Lower lobe of right lung (tissue), 2 donors: ENCODE results near the gene UMODL1. TPM values are rescaled to one million over a fixed set of nuclear protein-coding genes. Genes with fewer than 3 reads are reported as not detected.

Experiments used
- ATAC-seq, 2 donors: fragments of 200-7000 bp; cut with Tn5 transposase; one replicate each; pipeline ENCODE4 v1.9.1; 2020 to 2022; ENCODE audit warnings: mild to moderate bottlenecking in 2 of 2, moderate library complexity in 2 of 2
- DNase-seq: peaks from one replicate; pipeline ENCODE4 v3.0.0-alpha.2; 2020
- H3K27ac ChIP-seq: fragments of 200-600 bp; one replicate; pipeline ENCODE4 v1.8.0; 2022
- H3K27me3 ChIP-seq: fragments of 200-600 bp; one replicate; pipeline ENCODE4 v1.8.0; 2022; ENCODE audit warnings: low read depth
- H3K36me3 ChIP-seq: fragments of 200-600 bp; one replicate; pipeline ENCODE4 v1.8.0; 2022; ENCODE audit warnings: mild to moderate bottlenecking
- H3K4me1 ChIP-seq: fragments of 200-600 bp; one replicate; pipeline ENCODE4 v1.8.0; 2022
- H3K4me3 ChIP-seq: fragments of 200-600 bp; one replicate; pipeline ENCODE4 v1.8.0; 2022; ENCODE audit warnings: mild to moderate bottlenecking
- H3K9me3 ChIP-seq: fragments of 200-600 bp; one replicate; pipeline ENCODE4 v1.8.0; 2022
- CTCF ChIP-seq: fragments of 200-600 bp; IDR thresholded peaks from one replicate; pipeline ENCODE4 v1.8.0; 2022; ENCODE audit warnings: antibody characterized with exemption, mild to moderate bottlenecking
- intact Hi-C: fragments of 100-400 bp; cut with DNase I; formaldehyde crosslinking; loops from one replicate; pipeline ENCODE4 v1.11.0; 2022
- total RNA-seq: library from RNA; stranded (reverse); fragmentation: NEBNext Ultra II Directional; extraction: Animal tissue kit (Norgen Biotek cat#: 25700); gene quantifications from one replicate; pipeline ENCODE4 v1.2.1, GENCODE V29; 2021
- donor health status: DM: no; HTN: yes; CAD: no; lungs with severe emphysema.

UMODL1 gene
- total RNA-seq, 1 donor from 2014 or later: 0.50 TPM

GRCh38 chr21:42123219-42123908 lies 52.2 kb downstream of the UMODL1 start:
- H3K4me1 ChIP-seq: peaks cover 11% of the 10 kb centered on the region
- no peaks in the 10 kb centered on the region for H3K9me3 ChIP-seq
- no peak for TF ChIP-seq CTCF
- no peak for DNase-seq
- no peak overlapping the region for H3K4me3 ChIP-seq
- no peaks in the 10 kb centered on the region for H3K36me3 ChIP-seq
- peaks cover 31% of the 10 kb centered on the region for H3K27me3 ChIP-seq
- H3K27ac ChIP-seq: no peak overlapping the region
- ATAC-seq: no peak
- intact Hi-C loops: no loop called here

GRCh38 chr21:42124081-42124480 lies 53.0 kb downstream of the UMODL1 start:
- Histone ChIP-seq H3K27ac (no peak overlapping the region), H3K4me1 (peaks cover 5% of the 10 kb centered on the region), H3K27me3 (peaks cover 25% of the 10 kb centered on the region), H3K9me3 (no peaks in the 10 kb centered on the region), H3K36me3 (no peaks in the 10 kb centered on the region), H3K4me3 (no peak overlapping the region)
- DNase-seq (no peak), ATAC-seq (no peak)
- TF ChIP-seq CTCF: no peak
- intact Hi-C loops: no loop called here

GRCh38 chr21:42124826-42125570 lies 53.9 kb downstream of the UMODL1 start:
- H3K27ac ChIP-seq: no peak overlapping the region
- ATAC-seq: no peak
- DNase-seq: no peak
- H3K27me3 ChIP-seq: peaks cover 18% of the 10 kb centered on the region
- H3K4me1 ChIP-seq: peaks cover 5% of the 10 kb centered on the region
- H3K4me3 ChIP-seq: no peak overlapping the region
- no peaks in the 10 kb centered on the region for H3K36me3 ChIP-seq
- no peak for TF ChIP-seq CTCF
- intact Hi-C loops: no loop called here
- no peaks in the 10 kb centered on the region for H3K9me3 ChIP-seq

GRCh38 chr21:42125571-42126544 lies 54.7 kb downstream of the UMODL1 start:
- Histone ChIP-seq H3K9me3 (no peaks in the 10 kb centered on the region), H3K27me3 (peaks cover 18% of the 10 kb centered on the region), H3K27ac (no peak overlapping the region), H3K4me3 (no peak overlapping the region), H3K36me3 (no peaks in the 10 kb centered on the region), H3K4me1 (peaks cover 5% of the 10 kb centered on the region)
- peak; percentile 80 to 84 for ATAC-seq
- TF ChIP-seq CTCF: peak; percentile 33
- no peak for DNase-seq
- intact Hi-C loops: no loop called here
